ENCODE results near the gene RSPRY1. TPM values are rescaled to one million over a fixed set of nuclear protein-coding genes. Genes with fewer than 3 reads are reported as not detected.

The RSPRY1 gene
- total RNA-seq, 1 donor from 2014 or later, result 76.8 TPM

- no peak overlapping the region for H3K4me2 ChIP-seq (ENCODE audit: low read length)
- no peak overlapping the region for H3K27ac Mint-ChIP-seq (ENCODE audit: unreplicated experiment)
- FAIRE-seq, result no peak
- H3K36me3 Mint-ChIP-seq (ENCODE audit: low read depth, unreplicated experiment), result peaks cover 29% of the 10 kb centered on the region
- no peaks in the 10 kb centered on the region for H3K9me3 ChIP-seq (ENCODE audit: insufficient read depth, low read depth, low read length)
- no peaks in the 10 kb centered on the region for H3K9me3 Mint-ChIP-seq (ENCODE audit: unreplicated experiment)
- TF ChIP-seq CTCF (IDR thresholded peaks at IDR 0.05; ENCODE audit: insufficient read depth, low read depth, low read length), result no peak
- no peak for TF ChIP-seq EZH2 (IDR thresholded peaks at IDR 0.05; ENCODE audit: insufficient read depth, low read length)
- no peaks in the 10 kb centered on the region for H3K27me3 Mint-ChIP-seq (ENCODE audit: low read depth, unreplicated experiment)
- H3K79me2 ChIP-seq (ENCODE audit: insufficient read depth, low read length), result no peaks in the 10 kb centered on the region
- peaks cover 10% of the 10 kb centered on the region for H3K4me1 ChIP-seq (ENCODE audit: insufficient read depth, low read length)
- H3K4me1 Mint-ChIP-seq (ENCODE audit: low read depth, unreplicated experiment), result peaks cover 11% of the 10 kb centered on the region
- peaks cover 23% of the 10 kb centered on the region for H3K36me3 ChIP-seq (ENCODE audit: insufficient read depth, low read length)
- no peak overlapping the region for H2AFZ ChIP-seq (ENCODE audit: low read depth, low read length)
- no peak overlapping the region for H3K4me3 Mint-ChIP-seq (ENCODE audit: unreplicated experiment)
- H3K9ac ChIP-seq (ENCODE audit: low read length), result no peak overlapping the region
- no peak for DNase-seq (ENCODE audit: low read depth)
- no peak overlapping the region for H3K27ac ChIP-seq (ENCODE audit: low read depth, low read length)
- no peak overlapping the region for H3K4me3 ChIP-seq (ENCODE audit: insufficient read depth, low read depth, low read length)
- H3K27me3 ChIP-seq (ENCODE audit: insufficient read depth, low read length), result no peaks in the 10 kb centered on the region
- peaks cover 6% of the 10 kb centered on the region for H4K20me1 ChIP-seq (ENCODE audit: insufficient read depth, low read length)
These were observed 53.0 kb downstream of the RSPRY1 start for GRCh38 chr16:57239107-57239506.

- Mint-ChIP-seq H3K4me3 (ENCODE audit: unreplicated experiment) (no peak overlapping the region), H3K36me3 (ENCODE audit: low read depth, unreplicated experiment) (peaks cover 24% of the 10 kb centered on the region), H3K27ac (ENCODE audit: unreplicated experiment) (no peak overlapping the region), H3K27me3 (ENCODE audit: low read depth, unreplicated experiment) (no peaks in the 10 kb centered on the region), H3K4me1 (ENCODE audit: low read depth, unreplicated experiment) (peaks cover 5% of the 10 kb centered on the region), H3K9me3 (ENCODE audit: unreplicated experiment) (no peaks in the 10 kb centered on the region)
- Histone ChIP-seq H3K36me3 (ENCODE audit: insufficient read depth, low read length) (peaks cover 20% of the 10 kb centered on the region), H3K27me3 (ENCODE audit: insufficient read depth, low read length) (no peaks in the 10 kb centered on the region), H2AFZ (ENCODE audit: low read depth, low read length) (no peak overlapping the region), H3K79me2 (ENCODE audit: insufficient read depth, low read length) (peaks cover 8% of the 10 kb centered on the region), H3K9ac (ENCODE audit: low read length) (no peak overlapping the region), H3K4me3 (ENCODE audit: insufficient read depth, low read depth, low read length) (no peak overlapping the region), H3K27ac (ENCODE audit: low read depth, low read length) (no peak overlapping the region), H3K9me3 (ENCODE audit: insufficient read depth, low read depth, low read length) (no peaks in the 10 kb centered on the region), H3K4me2 (ENCODE audit: low read length) (no peak overlapping the region), H3K4me1 (ENCODE audit: insufficient read depth, low read length) (peaks cover 7% of the 10 kb centered on the region), H4K20me1 (ENCODE audit: insufficient read depth, low read length) (no peaks in the 10 kb centered on the region)
- FAIRE-seq (no peak), DNase-seq (ENCODE audit: low read depth) (no peak)
- TF ChIP-seq CTCF (IDR thresholded peaks at IDR 0.05; ENCODE audit: insufficient read depth, low read depth, low read length), result no peak
- no peak for TF ChIP-seq EZH2 (IDR thresholded peaks at IDR 0.05; ENCODE audit: insufficient read depth, low read length)
These were observed 54.7 kb downstream of the RSPRY1 start for GRCh38 chr16:57240851-57241250.

- H4K20me1 ChIP-seq (ENCODE audit: insufficient read depth, low read length), result peaks cover 6% of the 10 kb centered on the region
- Mint-ChIP-seq H3K27me3 (ENCODE audit: low read depth, unreplicated experiment) (no peaks in the 10 kb centered on the region), H3K4me1 (ENCODE audit: low read depth, unreplicated experiment) (no peaks in the 10 kb centered on the region), H3K36me3 (ENCODE audit: low read depth, unreplicated experiment) (peaks cover 20% of the 10 kb centered on the region), H3K9me3 (ENCODE audit: unreplicated experiment) (no peaks in the 10 kb centered on the region), H3K27ac (ENCODE audit: unreplicated experiment) (no peak overlapping the region), H3K4me3 (ENCODE audit: unreplicated experiment) (no peak overlapping the region)
- no peaks in the 10 kb centered on the region for H3K27me3 ChIP-seq (ENCODE audit: insufficient read depth, low read length)
- peaks cover 10% of the 10 kb centered on the region for H3K4me1 ChIP-seq (ENCODE audit: insufficient read depth, low read length)
- H3K27ac ChIP-seq (ENCODE audit: low read depth, low read length), result no peak overlapping the region
- H3K36me3 ChIP-seq (ENCODE audit: insufficient read depth, low read length), result peaks cover 18% of the 10 kb centered on the region
- H3K9me3 ChIP-seq (ENCODE audit: insufficient read depth, low read depth, low read length), result no peaks in the 10 kb centered on the region
- H3K4me2 ChIP-seq (ENCODE audit: low read length), result no peak overlapping the region
- H3K4me3 ChIP-seq (ENCODE audit: insufficient read depth, low read depth, low read length), result no peak overlapping the region
- no peak for FAIRE-seq
- no peak overlapping the region for H3K9ac ChIP-seq (ENCODE audit: low read length)
- TF ChIP-seq EZH2 (IDR thresholded peaks at IDR 0.05; ENCODE audit: insufficient read depth, low read length), result no peak
- TF ChIP-seq CTCF (IDR thresholded peaks at IDR 0.05; ENCODE audit: insufficient read depth, low read depth, low read length), result no peak
- no peak for DNase-seq (ENCODE audit: low read depth)
- no peak overlapping the region for H2AFZ ChIP-seq (ENCODE audit: low read depth, low read length)
- peaks cover 12% of the 10 kb centered on the region for H3K79me2 ChIP-seq (ENCODE audit: insufficient read depth, low read length)
These were observed 56.5 kb downstream of the RSPRY1 start for GRCh38 chr16:57242650-57243049.
